Amygdala (tissue), 56 donors: ENCODE measurements around the gene NEK6.

ENCODE experiments used
- DNase-seq, 56 donors: peaks; one replicate each; lab custom pipeline; 2025; lab: John Stamatoyannopoulos, UW

NEK6 gene

GRCh38 chr9:124273427-124274160 lies 15.8 kb downstream of the NEK6 start:
- DNase-seq, result peak in 10 of 56 donors; percentile 11 to 52 (median 28)

- DNase-seq, result no peak
Measured at GRCh38 chr9:124274226-124274625, 16.5 kb downstream of the NEK6 start.

GRCh38 chr9:124274738-124275137 lies 17.0 kb downstream of the NEK6 start:
- DNase-seq, result no peak

GRCh38 chr9:124277420-124277819 lies 19.7 kb downstream of the NEK6 start:
- DNase-seq, result no peak

GRCh38 chr9:124278054-124278540 lies 20.3 kb downstream of the NEK6 start:
- DNase-seq, result no peak

- no peak for DNase-seq
Measured at GRCh38 chr9:124279531-124280175, 21.9 kb downstream of the NEK6 start.

- DNase-seq, result peak in 13 of 56 donors; percentile 20 to 70 (median 44)
Measured at GRCh38 chr9:124280176-124280691, 22.5 kb downstream of the NEK6 start.

GRCh38 chr9:124281931-124282371 lies 24.2 kb downstream of the NEK6 start:
- DNase-seq, result peak in 1 of 56 donors; percentile 25

GRCh38 chr9:124282442-124283227 lies 24.9 kb downstream of the NEK6 start:
- DNase-seq, result peak in 2 of 56 donors; percentile 10 to 14

- DNase-seq, result peak in 1 of 56 donors; percentile 26
Measured at GRCh38 chr9:124283228-124283814, 25.6 kb downstream of the NEK6 start.

- DNase-seq, result no peak
Measured at GRCh38 chr9:124284237-124284831, 26.6 kb downstream of the NEK6 start.

GRCh38 chr9:124284940-124285441 lies 27.2 kb downstream of the NEK6 start:
- DNase-seq, result peak in 43 of 56 donors; percentile 14 to 83 (median 55)

GRCh38 chr9:124285490-124285889 lies 27.7 kb downstream of the NEK6 start:
- DNase-seq, result no peak

- peak in 21 of 56 donors; percentile 12 to 54 (median 26) for DNase-seq
Measured at GRCh38 chr9:124285903-124286291, 28.1 kb downstream of the NEK6 start.

GRCh38 chr9:124286292-124286931 lies 28.7 kb downstream of the NEK6 start:
- no peak for DNase-seq

GRCh38 chr9:124290053-124290591 lies 32.4 kb downstream of the NEK6 start:
- DNase-seq, result no peak

GRCh38 chr9:124290743-124291554 lies 33.2 kb downstream of the NEK6 start:
- DNase-seq, result no peak

- peak in 19 of 56 donors; percentile 8 to 52 (median 25) for DNase-seq
Measured at GRCh38 chr9:124291801-124292396, 34.1 kb downstream of the NEK6 start.
